Thoracic aorta (tissue), 2 donors: ENCODE results near the gene EHMT1. TPM values are rescaled to one million over a fixed set of nuclear protein-coding genes. Genes with fewer than 3 reads are reported as not detected.

Experiments used
- ATAC-seq: fragments of 150-250 bp; one replicate; pipeline ENCODE4 v1.8.0; 2017; ENCODE audit warnings: low read depth; ENCODE audit not compliant: insufficient number of reproducible peaks, low FRiP score
- DNase-seq: peaks from one replicate; pipeline ENCODE4 v3.0.0-alpha.2; 2020; ENCODE audit warnings: low spot score
- H3K27ac ChIP-seq, 2 donors: fragments of 200-600 bp; sonication (generic); 1 replicate in 1 of 2; 2 replicates in 1 of 2; pipeline ENCODE4 v1.5.1; 2016; ENCODE audit warnings: mild to moderate bottlenecking in 2 of 2, moderate library complexity in 2 of 2
- H3K27me3 ChIP-seq: fragments of 200-600 bp; sonication (generic); replicated peaks from 2 replicates; pipeline ENCODE4 v1.6.0; 2016; ENCODE audit warnings: mild to moderate bottlenecking; ENCODE audit not compliant: insufficient read depth
- H3K36me3 ChIP-seq: fragments of 200-600 bp; sonication (generic); one replicate; pipeline ENCODE4 v1.5.1; 2016
- H3K4me1 ChIP-seq, 2 donors: fragments of 200-600 bp; sonication (generic); 1 replicate in 1 of 2; 2 replicates in 1 of 2; pipeline versions ENCODE4 v1.5.1 to v1.6.0; 2016; ENCODE audit warnings: low read depth in 2 of 2, mild to moderate bottlenecking in 1 of 2; ENCODE audit not compliant: control insufficient read depth in 1 of 2
- H3K4me3 ChIP-seq: fragments of 200-600 bp; sonication (generic); 2 replicates; pipeline ENCODE4 v1.5.1; 2016; ENCODE audit warnings: mild to moderate bottlenecking
- H3K9me3 ChIP-seq: fragments of 200-600 bp; sonication (generic); 2 replicates; pipeline ENCODE4 v1.5.1; 2016
- total RNA-seq, 2 donors: library from RNA; depleted of rRNA; stranded (reverse); fragments of >200 nt; gene quantifications; one replicate each; pipeline versions ENCODE4 v1.1.0 to v1.2.3, GENCODE V29; 2016
- TF ChIP-seq, protein P1 (sequence below): fragments of 200-600 bp; sonication (generic); IDR thresholded peaks from one replicate; pipeline ENCODE4 v1.5.1; 2019; ENCODE audit warnings: antibody characterized with exemption

The EHMT1 gene
- total RNA-seq, 2 donors from 2014 or later, result 67.6 to 150 TPM

DNA sequence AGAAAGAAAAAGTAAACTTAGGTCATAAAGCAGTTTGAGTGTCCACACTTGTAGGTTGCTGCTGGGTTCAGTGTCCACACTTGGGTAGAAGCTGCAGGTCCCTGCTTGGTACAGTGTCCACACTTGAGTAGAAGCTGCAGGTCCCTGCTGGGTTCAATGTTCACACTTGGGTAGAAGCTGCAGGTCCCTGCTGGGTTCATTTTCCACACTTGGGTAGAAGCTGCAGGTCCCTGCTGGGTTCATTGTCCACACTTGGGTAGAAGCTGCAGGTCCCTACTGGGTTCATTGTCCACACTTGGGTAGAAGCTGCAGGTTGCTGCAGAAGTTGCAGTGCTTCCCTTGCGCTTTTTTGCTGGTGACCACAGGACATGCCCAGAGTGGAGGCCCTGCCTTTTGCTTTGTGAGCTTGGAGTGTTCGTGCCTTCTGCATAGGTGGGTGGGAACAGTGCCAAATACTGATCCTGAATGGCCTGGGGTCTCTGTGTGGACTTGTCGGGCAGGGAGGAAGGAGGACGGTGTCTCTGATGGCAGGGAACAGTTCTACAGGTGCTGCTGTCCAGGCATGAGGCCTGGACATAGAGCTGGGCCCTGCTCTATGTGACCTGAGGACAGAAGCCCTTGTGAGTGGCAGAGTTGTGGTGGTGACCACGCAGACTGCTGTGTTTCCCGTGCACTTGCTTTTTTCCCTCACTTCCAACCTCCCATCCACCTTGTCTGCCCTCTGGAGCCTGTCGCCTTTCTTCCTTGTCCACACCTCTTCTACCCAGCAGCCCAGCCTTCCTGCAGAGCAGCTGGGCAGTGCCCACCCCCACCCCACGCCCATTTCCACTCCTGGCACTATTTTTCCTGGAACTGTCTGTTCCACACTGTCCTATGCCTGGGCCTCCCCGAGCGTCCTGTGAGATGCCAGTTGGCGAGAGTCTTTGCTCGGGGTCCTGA is 120.8 kb downstream of the EHMT1 start:
- Histone ChIP-seq H3K4me1 (no peaks in the 10 kb centered on the region), H3K27me3 (no peaks in the 10 kb centered on the region), H3K36me3 (peaks cover 11% of the 10 kb centered on the region), H3K9me3 (no peaks in the 10 kb centered on the region), H3K4me3 (no peak overlapping the region), H3K27ac (no peak overlapping the region)
- TF ChIP-seq, protein P1, sequence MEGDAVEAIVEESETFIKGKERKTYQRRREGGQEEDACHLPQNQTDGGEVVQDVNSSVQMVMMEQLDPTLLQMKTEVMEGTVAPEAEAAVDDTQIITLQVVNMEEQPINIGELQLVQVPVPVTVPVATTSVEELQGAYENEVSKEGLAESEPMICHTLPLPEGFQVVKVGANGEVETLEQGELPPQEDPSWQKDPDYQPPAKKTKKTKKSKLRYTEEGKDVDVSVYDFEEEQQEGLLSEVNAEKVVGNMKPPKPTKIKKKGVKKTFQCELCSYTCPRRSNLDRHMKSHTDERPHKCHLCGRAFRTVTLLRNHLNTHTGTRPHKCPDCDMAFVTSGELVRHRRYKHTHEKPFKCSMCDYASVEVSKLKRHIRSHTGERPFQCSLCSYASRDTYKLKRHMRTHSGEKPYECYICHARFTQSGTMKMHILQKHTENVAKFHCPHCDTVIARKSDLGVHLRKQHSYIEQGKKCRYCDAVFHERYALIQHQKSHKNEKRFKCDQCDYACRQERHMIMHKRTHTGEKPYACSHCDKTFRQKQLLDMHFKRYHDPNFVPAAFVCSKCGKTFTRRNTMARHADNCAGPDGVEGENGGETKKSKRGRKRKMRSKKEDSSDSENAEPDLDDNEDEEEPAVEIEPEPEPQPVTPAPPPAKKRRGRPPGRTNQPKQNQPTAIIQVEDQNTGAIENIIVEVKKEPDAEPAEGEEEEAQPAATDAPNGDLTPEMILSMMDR, result no peak
- DNase-seq (no peak), ATAC-seq (no peak)

DNA sequence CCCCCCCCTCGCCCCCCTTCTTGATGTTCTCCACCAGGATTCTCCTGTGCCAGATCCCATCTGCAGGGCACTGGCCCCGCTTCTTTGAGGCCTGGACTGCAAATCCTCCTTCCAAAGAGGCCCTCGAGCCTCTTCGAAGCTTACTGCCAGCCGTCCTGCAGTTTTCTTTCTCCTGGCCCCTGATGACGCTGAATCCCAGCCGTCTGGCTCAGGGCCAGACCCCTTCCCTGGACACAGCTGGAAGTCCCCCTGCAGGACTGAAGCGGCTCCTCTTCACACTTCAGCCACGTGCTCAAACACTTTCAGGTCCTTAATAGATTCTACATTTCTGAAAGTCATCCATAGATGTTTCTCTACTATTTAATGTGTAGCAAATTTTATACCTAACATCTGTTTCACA is 121.5 kb downstream of the EHMT1 start:
- H3K27me3 ChIP-seq, result no peaks in the 10 kb centered on the region
- no peaks in the 10 kb centered on the region for H3K4me1 ChIP-seq
- peaks cover 13% of the 10 kb centered on the region for H3K36me3 ChIP-seq
- no peaks in the 10 kb centered on the region for H3K9me3 ChIP-seq
- no peak overlapping the region for H3K27ac ChIP-seq
- DNase-seq (no peak), ATAC-seq (no peak)
- H3K4me3 ChIP-seq, result no peak overlapping the region
- TF ChIP-seq, protein P1, result no peak

DNA sequence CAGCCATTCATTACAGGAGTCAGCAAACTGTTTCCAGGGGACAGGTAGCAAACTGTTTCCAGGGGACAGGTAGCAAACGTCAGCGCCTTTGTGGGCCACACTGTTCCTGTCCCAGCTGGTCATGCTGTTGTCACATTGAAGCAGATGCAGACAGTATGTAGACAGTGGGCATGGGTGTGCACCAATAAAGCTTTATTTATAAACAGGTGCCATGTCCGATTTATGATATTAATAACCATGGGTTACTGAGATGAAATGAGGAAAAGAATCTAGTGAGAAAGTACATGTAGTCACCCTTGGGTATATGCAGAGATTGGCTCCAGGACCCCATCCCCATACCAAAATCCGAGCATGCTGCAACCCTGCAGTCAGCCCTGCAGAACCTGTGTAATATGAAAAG is 122.5 kb downstream of the EHMT1 start:
- DNase-seq (no peak), ATAC-seq (no peak)
- no peaks in the 10 kb centered on the region for H3K27me3 ChIP-seq
- no peaks in the 10 kb centered on the region for H3K9me3 ChIP-seq
- TF ChIP-seq, protein P1, result no peak
- H3K4me1 ChIP-seq, result no peaks in the 10 kb centered on the region
- peaks cover 20% of the 10 kb centered on the region for H3K36me3 ChIP-seq
- no peak overlapping the region for H3K4me3 ChIP-seq
- no peak overlapping the region for H3K27ac ChIP-seq

DNA sequence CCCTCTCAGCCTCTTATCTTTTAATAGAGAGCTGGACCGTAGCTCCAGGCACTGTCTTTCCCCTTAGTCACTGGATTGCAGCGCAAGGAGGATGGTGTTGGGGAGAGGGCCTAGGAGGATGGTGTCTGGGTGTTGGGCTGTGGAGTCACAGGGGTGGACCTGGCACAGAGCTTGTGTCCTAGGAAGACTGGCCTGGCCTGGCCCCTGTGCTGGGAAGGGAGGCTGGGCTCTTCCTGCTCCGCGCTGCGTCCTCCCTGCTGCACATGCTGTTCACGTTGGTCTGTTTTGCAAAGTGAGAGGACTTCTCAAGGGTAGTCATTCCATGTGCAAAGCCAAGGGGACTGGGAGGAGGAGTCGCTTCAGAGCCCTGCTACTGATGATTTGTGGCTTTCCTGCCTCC is 123.9 kb downstream of the EHMT1 start:
- H3K9me3 ChIP-seq, result no peaks in the 10 kb centered on the region
- H3K4me3 ChIP-seq, result no peak overlapping the region
- H3K36me3 ChIP-seq, result peaks cover 23% of the 10 kb centered on the region
- H3K4me1 ChIP-seq, result no peaks in the 10 kb centered on the region
- no peaks in the 10 kb centered on the region for H3K27me3 ChIP-seq
- ATAC-seq (no peak), DNase-seq (no peak)
- no peak overlapping the region for H3K27ac ChIP-seq
- TF ChIP-seq, protein P1, result no peak

DNA sequence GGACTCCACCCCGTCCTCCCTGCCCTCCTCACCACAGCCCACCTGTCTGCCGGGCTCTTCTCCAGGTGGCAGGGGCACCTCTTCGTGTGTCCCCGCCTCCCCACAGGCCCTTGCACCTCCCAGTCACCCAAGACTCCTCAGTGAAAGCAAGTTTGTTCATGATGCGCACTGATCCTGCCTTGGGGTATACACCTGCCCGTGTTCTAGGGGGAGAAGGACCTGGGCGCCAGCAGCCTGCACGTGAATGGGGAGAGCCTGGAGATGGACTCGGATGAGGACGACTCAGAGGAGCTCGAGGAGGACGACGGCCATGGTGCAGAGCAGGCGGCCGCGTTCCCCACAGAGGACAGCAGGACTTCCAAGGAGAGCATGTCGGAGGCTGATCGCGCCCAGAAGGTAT is 124.9 kb downstream of the EHMT1 start:
- no peaks in the 10 kb centered on the region for H3K4me1 ChIP-seq
- H3K27me3 ChIP-seq, result no peaks in the 10 kb centered on the region
- no peak overlapping the region for H3K4me3 ChIP-seq
- no peaks in the 10 kb centered on the region for H3K9me3 ChIP-seq
- H3K36me3 ChIP-seq, result peaks cover 23% of the 10 kb centered on the region
- DNase-seq, result no peak
- no peak for ATAC-seq
- TF ChIP-seq, protein P1, result no peak
- H3K27ac ChIP-seq, result no peak overlapping the region
